NCI-H187 (cell line): ENCODE measurements around the gene VWA5B2.
A peak's percentile ranks its signal among the peaks of the same experiment; 100 is the strongest.

ENCODE experiments used
- DNase-seq, 2 experiments: peaks; one replicate each; lab custom pipeline; 2025; lab: John Stamatoyannopoulos, UW

Gene VWA5B2

DNA sequence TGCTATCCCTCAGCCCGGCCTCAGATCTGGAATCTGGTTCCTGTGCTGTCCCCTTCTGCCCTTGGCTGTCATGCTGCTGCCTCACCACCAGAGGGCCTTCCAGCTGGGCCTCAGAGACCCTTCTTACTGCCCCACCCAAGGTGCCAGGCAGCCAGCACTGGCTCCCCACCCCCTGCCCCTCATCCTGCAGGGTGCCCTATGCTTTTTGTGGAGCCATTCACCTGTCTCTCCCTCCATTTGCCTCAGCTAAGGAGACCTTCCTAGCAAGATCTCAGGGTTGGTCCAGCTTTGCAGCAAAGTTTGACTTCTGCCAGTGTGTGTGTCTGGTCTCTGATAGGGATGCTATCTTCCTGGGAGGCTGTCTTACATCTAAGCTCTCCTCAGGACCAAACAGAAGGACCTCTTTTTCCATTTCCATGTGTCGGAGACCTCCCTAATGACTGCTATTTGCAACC is 1.9 kb upstream of the VWA5B2 start:
- DNase-seq: no peak

DNA sequence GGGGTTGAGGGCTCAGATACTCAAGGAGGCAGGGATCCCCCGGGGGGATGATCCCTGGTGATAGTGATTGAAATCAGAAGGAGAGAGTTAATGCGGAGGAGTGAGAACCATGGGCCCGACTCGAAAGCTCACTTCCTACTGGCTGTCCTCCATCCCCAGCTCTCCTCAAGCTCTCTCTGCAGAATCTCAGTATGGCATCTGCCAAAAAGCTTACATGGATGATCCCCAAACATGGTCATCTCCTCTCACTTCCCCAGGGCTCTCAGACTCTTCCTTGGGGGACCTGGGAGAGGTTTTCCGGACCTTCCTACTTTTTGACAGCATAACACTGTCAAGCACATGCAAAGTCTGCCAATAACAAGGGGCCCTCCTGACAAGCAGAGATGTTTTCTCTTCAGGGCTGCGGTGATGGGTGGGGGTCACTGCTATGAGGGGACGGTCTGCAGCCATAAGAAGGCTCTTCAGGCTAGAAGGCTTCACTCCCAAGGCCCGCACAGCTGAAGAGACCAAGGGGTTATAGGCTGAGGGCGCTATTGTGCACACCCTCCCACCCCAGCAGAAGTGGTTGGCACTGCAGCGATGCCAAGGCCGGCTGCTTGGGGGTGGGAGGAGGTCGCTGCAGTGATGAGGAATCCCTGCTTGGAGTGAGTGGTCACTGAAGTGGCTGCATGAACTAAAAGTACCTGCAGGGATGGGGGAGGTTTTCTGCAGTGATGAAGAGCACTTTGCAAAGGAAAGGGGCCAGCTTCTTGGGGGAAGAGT is 828 bp upstream of the VWA5B2 start:
- no peak for DNase-seq

DNA sequence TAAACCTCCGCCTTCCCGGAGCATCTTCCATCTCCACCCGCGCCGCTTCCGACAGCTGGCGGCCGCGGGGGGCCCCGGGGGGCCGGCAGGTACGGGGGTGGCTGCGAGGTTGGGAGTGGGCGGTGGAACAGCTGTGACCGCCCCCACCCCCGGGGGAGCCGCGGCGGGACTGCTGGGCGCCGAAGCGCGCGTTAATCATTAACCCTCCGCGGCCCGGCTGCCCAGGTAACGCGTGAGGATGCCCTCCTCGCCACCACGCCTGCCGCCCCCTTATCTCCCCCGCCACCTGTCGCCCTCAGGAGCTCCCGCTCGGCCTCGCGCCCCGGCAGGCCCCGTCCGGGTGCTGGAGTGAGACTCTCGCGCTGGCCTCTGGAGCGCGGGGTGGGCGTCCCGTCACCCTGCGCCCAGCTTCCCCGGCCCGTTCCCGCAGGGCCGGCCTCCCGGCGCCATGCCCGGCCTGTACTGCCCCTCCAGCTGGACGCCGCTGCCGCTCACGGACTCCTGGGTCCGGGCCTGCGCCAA is 757 bp downstream of the VWA5B2 start:
- no peak for DNase-seq

DNA sequence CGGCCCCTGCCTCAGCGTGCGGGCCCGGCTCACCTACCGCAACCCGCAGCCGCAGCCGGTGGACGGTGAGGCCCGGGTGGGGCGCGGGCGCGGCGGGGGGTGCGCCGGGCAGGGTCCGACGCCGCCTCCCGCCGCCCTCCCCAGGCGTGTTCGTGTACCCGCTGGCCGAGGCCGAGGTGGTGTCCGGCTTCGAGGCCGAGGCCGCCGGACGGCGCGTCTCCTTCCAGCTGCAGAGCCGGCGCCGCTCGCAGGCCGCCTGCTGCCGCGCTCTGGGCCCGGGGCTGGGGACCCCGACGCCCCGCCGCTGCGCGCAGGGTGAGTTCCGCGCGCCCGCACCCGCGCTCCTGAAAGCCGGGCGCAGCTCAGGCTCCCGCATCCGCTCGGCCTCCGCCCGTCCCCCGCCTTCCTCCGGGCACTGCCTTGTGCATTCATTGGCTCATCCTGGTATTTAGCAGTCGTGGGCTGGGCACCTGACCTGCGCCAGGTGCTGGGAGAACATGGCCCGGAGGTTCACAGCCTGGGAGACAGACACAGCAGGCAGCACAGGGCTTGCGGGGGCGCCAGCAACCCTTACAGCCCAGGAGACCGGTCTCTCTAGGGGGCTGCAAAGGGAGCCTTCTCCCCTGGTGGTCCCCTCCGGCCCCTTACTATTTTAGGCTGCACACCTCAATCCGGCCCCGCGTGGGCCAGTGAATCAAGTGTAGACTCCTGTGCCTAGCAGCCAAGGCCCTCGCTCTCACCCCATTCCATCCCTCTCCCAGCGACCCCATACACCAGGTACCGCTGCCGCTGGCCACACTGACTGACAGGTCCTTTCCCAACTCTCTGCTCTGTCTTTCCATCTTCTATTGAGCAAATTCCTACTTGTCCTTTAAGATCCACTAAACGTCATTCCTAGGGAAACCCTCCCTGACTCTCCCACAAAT is 1.5 kb downstream of the VWA5B2 start:
- no peak for DNase-seq

DNA sequence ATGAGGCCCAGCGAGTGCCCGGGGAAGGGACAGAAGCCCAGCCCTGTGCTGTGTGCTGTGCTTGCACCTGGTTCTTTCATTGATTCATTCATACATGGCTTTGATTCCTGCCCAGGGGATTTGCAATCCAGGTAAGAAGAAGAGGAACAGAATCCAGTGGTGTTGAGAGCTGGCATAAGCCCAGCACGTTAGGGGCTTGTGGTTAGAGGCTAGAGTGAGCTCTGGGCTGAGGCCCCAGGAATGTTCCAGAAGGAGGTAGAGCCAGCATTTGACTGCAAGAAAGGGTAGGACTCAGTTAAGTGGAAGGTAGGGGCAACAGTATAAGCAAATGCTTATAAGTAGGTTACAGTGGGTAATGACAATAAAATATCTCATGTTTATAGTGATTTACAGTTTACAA is 2.3 kb downstream of the VWA5B2 start:
- DNase-seq: no peak

DNA sequence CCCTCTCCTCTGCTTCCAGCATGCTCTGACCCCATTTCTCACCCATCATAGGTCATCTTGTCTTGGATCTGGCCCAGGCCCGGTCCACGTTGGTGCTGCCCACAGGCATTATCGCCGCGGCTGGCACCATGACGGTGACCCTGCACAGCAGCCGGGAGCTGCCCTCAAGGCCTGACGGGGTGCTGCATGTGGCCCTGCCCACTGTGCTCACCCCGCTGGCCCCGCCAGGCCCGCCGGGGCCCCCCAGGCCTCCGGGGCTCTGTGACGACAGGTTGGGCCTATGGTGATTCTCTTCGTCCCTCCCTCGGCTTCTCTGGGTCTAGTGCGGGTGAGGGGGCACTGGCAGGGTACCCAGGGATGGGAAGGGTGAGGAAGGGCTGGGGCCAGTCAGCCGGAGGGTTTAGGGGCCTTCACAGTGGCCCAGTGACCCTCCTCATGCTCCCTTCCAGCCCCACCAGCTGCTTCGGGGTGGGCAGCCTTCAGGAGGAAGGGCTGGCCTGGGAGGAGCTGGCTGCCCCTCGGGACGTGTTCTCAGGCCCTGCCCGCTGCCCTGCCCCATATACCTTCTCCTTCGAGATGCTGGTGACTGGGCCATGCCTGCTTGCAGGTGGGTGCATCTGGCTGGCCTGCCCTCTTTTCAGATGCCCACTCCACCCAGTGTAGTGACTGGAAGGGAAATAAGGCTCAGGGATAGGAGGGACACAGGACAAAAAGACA is 3.9 kb downstream of the VWA5B2 start:
- no peak for DNase-seq

DNA sequence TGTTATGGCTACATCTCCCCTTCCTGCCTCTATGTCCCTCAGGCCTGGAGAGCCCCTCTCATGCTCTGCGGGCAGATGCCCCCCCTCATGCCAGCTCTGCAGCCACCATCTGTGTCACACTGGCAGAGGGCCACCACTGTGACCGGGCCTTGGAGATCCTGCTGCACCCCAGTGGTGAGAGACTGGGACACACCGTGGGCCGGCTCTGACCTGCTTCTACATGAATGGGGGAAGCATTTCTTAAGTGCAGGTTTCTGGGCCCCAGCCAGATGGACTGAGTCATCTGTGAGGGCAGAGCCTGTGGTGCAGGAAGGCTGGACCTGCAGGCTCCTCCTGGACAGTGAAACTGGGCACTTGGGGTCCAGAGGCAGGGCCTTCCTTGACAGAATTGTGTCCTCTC is 4.8 kb downstream of the VWA5B2 start:
- DNase-seq: no peak

DNA sequence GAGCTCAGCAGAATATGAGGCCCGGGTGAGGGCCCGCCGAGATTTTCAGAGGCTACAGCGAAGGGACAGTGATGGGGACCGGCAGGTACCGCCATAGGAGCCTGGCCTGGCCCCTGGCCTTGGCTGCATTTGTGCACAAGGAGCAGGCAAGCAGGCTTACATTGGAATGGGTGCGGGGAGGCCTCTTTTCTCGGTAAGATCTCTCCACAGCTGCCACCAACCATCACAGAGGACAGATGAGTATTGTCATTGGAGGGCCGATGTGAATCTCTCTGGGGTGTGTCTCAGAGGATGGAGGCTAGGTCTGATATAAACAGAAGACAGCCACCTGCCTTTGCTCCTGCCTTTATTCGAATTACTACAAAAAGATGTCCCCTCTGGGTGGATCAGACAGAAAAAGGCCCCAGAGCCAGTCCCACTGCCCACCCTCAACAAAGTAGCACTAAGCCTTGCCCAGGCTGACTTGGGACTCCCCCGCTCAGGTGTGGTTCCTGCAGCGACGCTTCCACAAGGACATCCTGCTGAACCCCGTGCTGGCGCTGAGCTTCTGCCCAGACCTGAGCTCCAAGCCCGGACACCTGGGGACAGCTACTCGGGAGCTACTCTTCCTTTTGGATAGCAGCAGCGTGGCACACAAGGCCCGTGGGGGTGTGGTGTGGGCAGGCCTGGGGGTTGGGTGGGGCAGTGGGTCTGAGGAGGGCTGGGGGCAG is 5.4 kb downstream of the VWA5B2 start:
- no peak for DNase-seq

DNA sequence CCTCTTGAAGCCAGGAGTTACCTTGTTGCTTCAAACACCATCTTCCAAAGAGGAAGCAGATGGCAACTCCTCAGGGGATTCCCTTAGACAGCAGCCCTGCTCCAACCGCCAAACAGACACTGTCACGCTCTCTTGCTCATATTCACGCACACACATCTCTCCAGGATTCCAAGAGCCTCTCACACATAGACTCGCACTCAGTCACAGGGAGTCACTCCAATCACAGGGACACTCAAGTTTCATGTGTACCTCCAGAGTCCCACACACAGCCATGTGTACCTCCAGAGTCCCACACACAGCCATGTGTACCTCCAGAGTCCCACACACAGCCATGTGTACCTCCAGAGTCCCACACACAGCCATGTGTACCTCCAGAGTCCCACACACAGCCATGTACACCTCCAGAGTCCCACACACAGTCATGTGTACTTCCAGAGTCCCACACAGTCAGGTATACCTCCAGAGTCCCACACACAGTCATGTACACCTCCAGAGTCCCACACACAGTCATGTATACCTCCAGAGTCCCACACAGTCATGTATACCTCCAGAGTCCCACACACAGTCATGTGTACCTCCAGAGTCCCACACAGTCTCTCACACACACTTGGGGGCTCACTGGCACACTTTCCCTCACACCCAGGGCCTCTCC is 6.1 kb downstream of the VWA5B2 start:
- DNase-seq: peak in 1 of 2 experiments; percentile 41

DNA sequence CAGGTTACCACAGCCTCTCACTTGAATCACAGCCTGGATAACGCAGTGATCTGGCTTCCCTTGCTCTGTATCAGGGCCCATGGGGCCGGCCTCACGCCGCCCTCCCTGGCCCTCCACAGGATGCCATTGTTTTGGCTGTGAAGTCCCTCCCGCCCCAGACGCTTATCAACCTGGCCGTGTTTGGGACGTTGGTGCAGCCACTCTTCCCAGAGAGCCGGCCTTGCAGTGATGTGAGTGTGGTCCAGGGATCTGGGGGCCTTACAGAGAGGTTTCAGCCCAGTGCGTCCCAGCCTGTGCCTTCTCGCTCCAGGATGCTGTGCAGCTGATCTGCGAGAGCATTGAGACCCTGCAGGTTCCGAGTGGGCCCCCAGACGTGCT is 6.6 kb downstream of the VWA5B2 start:
- DNase-seq: no peak

DNA sequence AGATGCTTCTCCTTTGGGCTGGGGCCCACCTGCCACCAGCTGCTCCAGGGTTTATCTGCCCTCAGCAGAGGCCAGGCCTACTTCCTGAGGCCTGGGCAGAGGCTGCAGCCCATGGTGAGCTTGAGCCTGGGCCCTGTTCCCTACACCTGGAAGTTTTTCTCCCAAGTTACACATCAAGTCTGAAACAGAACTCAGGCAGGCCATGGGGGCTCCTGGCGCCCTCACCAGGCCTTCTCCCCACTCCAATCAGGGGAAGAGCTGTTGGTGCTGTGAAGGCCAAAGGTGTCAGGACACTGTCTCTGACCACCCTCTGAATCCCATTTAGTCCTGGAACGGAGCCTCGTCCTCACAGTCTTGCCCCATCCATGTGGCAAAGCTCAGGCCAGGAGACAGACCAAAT is 7.3 kb downstream of the VWA5B2 start:
- no peak for DNase-seq

DNA sequence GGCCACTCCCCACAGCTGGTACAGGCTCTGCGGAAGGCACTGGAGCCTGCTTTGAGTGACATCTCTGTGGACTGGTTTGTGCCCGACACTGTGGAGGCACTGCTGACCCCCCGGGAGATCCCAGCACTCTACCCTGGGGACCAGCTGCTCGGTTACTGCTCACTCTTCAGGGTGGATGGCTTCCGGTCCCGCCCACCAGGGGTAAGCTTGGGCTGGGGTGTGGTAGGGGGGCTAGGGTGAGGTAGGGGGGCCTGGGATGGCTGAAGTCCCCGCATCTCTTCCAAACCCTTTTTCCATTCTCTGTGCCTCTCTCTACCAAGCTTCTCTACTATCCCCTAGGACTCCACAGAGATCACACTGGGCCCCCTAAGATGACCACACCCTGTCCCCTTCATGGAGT is 7.8 kb downstream of the VWA5B2 start:
- DNase-seq: no peak

DNA sequence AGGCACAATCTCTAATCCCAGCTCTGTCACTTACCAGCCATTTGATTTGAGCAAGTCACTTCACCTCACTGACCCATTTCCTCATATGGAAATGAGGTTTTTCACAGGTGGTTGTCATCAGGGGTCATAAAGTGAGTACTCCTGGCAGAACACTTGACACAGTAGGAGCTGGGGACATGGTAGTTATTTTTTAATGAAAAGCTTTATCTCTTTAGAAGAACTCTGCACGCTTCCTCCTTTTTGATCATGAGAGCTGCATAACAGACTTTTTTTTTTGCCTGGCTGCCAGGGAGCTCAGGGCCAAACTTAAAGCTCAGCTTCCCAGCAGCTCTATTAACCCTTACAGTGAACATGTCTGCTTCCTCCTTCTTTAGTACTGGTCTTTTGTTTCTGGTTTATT is 8.4 kb downstream of the VWA5B2 start:
- no peak for DNase-seq

DNA sequence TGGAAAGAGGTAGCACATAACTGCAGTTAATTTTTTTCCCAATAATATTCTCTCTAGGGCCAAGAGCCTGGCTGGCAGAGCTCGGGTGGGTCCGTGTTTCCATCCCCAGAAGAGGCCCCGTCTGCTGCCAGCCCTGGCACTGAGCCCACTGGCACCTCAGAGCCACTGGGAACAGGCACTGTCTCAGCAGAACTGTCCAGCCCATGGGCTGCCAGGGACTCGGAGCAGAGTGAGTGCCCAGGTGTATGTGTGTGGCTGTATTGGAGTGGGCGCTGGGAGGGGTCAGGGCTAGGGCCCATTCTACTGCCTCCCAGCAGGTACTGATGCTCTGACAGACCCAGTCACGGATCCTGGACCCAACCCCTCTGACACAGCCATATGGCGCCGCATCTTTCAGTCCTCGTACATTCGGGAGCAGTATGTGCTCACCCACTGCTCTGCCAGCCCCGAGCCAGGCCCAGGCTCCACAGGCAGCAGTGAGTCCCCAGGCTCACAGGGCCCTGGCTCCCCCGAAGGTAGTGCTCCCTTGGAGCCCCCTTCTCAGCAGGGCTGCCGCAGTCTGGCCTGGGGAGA is 8.9 kb downstream of the VWA5B2 start:
- no peak for DNase-seq

DNA sequence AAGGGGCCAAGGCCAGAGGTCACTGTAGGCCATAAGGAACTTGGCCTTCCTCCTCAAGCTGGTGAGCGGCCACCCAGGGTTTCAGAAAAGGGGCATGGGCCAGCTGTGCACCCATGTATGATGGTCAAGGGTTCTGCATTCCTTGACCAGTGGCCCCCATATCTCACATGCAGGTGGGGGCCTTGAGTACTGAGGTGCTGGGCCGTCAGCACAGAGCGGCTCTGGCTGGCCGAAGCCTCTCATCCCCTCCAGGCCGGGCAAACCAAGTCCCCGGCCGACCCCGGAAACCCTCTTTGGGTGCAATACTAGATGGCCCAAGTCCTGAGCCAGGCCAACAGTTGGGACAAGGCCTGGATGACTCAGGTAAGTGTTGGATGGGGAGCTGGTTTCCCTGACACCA is 9.8 kb downstream of the VWA5B2 start:
- DNase-seq: no peak

DNA sequence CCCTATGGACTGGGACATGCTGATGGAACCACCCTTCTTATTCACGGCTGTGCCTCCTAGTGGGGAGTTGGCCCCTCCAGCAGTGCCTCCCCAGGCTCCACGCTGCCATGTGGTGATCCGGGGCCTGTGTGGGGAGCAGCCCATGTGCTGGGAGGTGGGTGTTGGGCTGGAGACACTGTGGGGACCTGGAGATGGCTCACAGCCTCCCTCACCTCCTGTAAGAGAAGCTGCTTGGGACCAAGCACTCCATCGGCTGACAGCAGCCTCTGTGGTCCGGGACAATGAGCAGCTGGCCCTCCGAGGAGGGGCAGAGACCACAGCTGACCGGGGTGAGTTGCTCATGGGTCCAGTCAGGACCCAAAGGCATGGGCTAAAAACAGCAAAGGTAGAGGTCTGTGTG is 10.3 kb downstream of the VWA5B2 start:
- no peak for DNase-seq

DNA sequence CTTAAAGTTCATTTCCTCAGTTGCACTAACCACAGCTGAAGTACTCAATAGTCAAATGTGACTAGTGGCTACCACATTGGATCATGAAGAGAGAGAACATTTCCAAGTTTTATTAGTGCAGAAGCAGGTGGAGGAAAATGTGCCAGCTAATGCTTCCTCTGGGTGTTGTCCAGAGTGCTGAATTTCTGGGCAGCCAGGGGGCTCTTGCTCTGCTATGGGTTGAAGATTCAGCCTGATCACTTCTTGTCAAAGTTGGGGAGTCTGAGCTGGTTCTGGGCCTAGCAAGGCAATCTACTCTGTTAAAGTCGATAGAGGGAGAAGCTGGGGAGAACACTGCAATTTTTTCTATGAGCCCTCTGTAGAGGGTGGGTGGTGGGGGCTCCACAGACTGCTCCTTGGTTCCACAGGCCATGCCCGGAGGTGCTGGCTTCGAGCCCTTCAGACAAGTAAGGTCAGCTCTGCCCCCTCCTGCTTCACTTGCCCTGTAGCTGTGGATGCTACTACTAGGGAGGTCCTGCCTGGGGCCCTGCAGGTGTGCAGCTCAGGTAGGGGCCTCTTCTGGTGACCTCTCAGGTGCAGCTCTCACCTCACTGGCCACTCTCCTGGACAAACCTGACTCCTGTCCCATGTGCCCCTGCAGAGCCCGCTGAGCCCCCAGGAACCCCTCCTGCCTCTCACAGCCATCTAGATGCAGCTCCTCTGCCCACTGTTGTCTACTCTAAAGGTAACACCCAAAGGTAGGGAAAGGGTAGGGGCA is 11.2 kb downstream of the VWA5B2 start:
- no peak for DNase-seq

DNA sequence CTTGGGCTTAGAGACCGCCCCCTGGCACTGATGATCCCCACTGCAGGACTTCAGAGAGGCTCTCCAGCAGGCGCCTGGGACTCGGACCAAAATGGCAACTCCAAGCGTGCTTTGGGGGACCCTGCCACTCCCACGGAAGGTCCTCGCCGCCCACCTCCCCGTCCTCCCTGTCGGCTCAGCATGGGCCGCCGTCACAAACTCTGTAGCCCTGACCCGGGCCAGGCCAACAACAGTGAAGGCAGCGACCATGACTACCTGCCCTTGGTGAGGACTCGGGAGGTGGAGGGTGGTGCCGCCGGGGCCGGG is 11.7 kb downstream of the VWA5B2 start:
- DNase-seq: no peak

DNA sequence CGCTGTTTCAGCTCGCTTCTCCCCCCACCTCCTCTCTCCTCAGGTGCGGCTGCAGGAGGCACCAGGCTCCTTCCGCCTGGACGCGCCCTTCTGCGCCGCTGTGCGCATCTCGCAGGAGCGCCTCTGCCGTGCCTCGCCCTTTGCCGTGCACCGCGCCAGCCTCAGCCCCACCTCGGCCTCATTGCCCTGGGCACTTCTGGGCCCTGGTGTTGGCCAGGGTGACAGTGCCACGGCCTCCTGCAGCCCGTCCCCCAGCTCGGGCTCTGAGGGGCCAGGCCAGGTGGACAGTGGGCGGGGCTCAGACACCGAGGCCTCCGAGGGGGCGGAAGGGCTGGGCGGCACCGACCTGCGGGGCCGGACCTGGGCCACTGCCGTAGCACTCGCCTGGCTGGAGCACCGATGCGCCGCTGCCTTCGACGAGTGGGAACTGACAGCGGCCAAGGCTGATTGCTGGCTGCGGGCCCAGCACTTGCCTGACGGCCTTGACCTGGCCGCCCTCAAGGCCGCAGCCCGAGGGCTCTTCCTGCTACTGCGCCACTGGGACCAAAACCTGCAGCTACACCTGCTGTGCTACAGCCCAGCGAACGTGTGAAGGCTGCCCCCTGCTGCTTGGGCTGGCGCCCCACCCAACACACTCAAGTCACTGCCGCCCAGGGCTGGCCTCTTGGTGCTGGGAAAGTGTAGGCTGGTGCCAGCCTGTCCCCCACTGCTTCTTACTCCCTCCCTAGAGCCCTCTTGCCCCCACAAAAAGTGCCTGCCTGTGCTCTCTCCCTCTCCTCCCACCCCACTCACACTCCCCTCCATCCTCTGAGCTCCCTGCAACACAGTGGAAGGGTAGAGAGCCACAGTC is 12.3 kb downstream of the VWA5B2 start:
- peak in 1 of 2 experiments; percentile 38 for DNase-seq
